Testis (tissue), 3 donors: Measurements from ENCODE around the gene TNFRSF4. TPM values are rescaled to one million over a fixed set of nuclear protein-coding genes. Genes with fewer than 3 reads are reported as not detected.

ENCODE experiments used
- DNase-seq: peaks from one replicate; pipeline ENCODE4 v3.0.0-alpha.2; 2019
- H3K27ac ChIP-seq, 2 donors: fragments of 200-600 bp; sonication (generic); one replicate each; pipeline ENCODE4 v1.5.1; 2019
- H3K27me3 ChIP-seq: fragments of 200-600 bp; sonication (generic); one replicate; pipeline ENCODE4 v1.5.1; 2019
- H3K36me3 ChIP-seq: fragments of 200-600 bp; sonication (generic); one replicate; pipeline ENCODE4 v1.5.1; 2017; ENCODE audit warnings: low read depth; ENCODE audit errors: missing control alignments
- H3K4me1 ChIP-seq: fragments of 200-600 bp; sonication (generic); one replicate; pipeline ENCODE4 v1.5.1; 2019
- H3K4me3 ChIP-seq, 2 donors: fragments of 200-600 bp; sonication (generic); one replicate each; pipeline ENCODE4 v1.5.1; 2017 to 2019
- H3K9me3 ChIP-seq: fragments of 200-600 bp; sonication (generic); one replicate; pipeline ENCODE4 v1.5.1; 2017
- CTCF ChIP-seq, 3 experiments: fragments of 450-650 bp in 2 of 3; fragments of 200-600 bp in 1 of 3; sonication (generic) in 1 of 3; IDR thresholded peaks; one replicate each; pipeline ENCODE4 v1.5.1; 2016 to 2019; ENCODE audit warnings: antibody characterized with exemption in 3 of 3, mild to moderate bottlenecking in 2 of 3, moderate library complexity in 1 of 3
- POLR2A ChIP-seq: fragments of 450-650 bp; IDR thresholded peaks from one replicate; pipeline ENCODE4 v1.6.1; 2017; ENCODE audit warnings: antibody characterized with exemption, mild to moderate bottlenecking, moderate library complexity
- WGBS, 2 donors: methylation state at CpG; one replicate each; pipeline ENCODE4 v1.1.5; 2018; 5-methylcytosine and 5-hydroxymethylcytosine counted together
- intact Hi-C: fragments of 100-400 bp; cut with DNase I; formaldehyde crosslinking; loops from one replicate; pipeline ENCODE4 v1.15.1; 2023; ENCODE audit warnings: low total_unique reads
- microRNA counts, 2 donors: library from miRNA; unstranded; fragments of <30 nt; microRNA quantifications; one replicate each; lab custom pipeline; 2016
- microRNA-seq, 2 donors: library from miRNA; unstranded; fragments of <30 nt; microRNA quantifications; one replicate each; pipeline ENCODE4, GENCODE V29; 2016; ENCODE audit warnings: borderline number of aligned reads in 2 of 2, borderline replicate concordance in 1 of 2
- polyA plus RNA-seq: library from polyadenylated mRNA; stranded (reverse); fragments of 350-450 nt; fragmentation: Illumina TruSeq; extraction: RNeasy Lipid Tissue Mini Kit (QIAGEN cat#74804); gene quantifications from one replicate; pipeline ENCODE4 v1.2.3, GENCODE V29; 2014; ENCODE audit warnings: low read depth, low replicate concordance; ENCODE audit not compliant: insufficient read depth
- small RNA-seq, 2 donors: library from RNA; depleted of rRNA; stranded (forward); fragments of <200 nt; gene quantifications; one replicate each; pipeline ENCODE3, GENCODE V24; 2016
- total RNA-seq, 2 donors: library from RNA; depleted of rRNA; stranded (reverse); fragments of >200 nt; gene quantifications; one replicate each; pipeline ENCODE4 v1.2.3, GENCODE V29; 2016

The TNFRSF4 gene
- total and polyA plus RNA-seq, 3 donors from 2014 or later: 0.80 to 1.4 (median 0.87) TPM

- 67 to 82% methylated on average over 23 to 26 of the region's 26 CpGs for WGBS, 2 donors
- Histone ChIP-seq H3K4me3 (no peak overlapping the region), H3K27ac (no peak overlapping the region)
These were observed 49.6 kb downstream of the TNFRSF4 start for GRCh38 chr1:1164361-1164700.

GRCh38 chr1:1163538-1164070 lies 50.3 kb downstream of the TNFRSF4 start:
- Histone ChIP-seq H3K27ac (no peak overlapping the region), H3K36me3 (no peaks in the 10 kb centered on the region), H3K4me1 (peaks cover 2% of the 10 kb centered on the region), H3K27me3 (no peaks in the 10 kb centered on the region), H3K9me3 (no peaks in the 10 kb centered on the region), H3K4me3 (no peak overlapping the region)
- TF ChIP-seq CTCF (IDR thresholded peaks at IDR 0.05) (no peak), POLR2A (no peak)
- intact Hi-C loops: no loop called here
- DNase-seq: no peak
- WGBS, 2 donors: 92 to 96% methylated on average over 30 to 33 of the region's 33 CpGs

More at GRCh38 chr1:1164361-1164700, 49.6 kb downstream of the TNFRSF4 start:
- DNase-seq: no peak
- Histone ChIP-seq H3K9me3 (no peaks in the 10 kb centered on the region), H3K27me3 (no peaks in the 10 kb centered on the region), H3K36me3 (no peaks in the 10 kb centered on the region), H3K4me1 (no peaks in the 10 kb centered on the region)
- TF ChIP-seq POLR2A (no peak), CTCF (IDR thresholded peaks at IDR 0.05) (no peak)
- intact Hi-C loops: no loop called here

GRCh38 chr1:1162597-1163537 lies 51.1 kb downstream of the TNFRSF4 start:
- no peaks in the 10 kb centered on the region for H3K27me3 ChIP-seq
- peaks cover 8% of the 10 kb centered on the region for H3K4me1 ChIP-seq
- TF ChIP-seq CTCF (IDR thresholded peaks at IDR 0.05): no peak
- TF ChIP-seq POLR2A: no peak
- H3K9me3 ChIP-seq: no peaks in the 10 kb centered on the region
- no peaks in the 10 kb centered on the region for H3K36me3 ChIP-seq
- H3K4me3 ChIP-seq: no peak overlapping the region
- H3K27ac ChIP-seq: no peak overlapping the region
- intact Hi-C loops: no loop called here
- DNase-seq: no peak
- WGBS, 2 donors: 79% methylated on average over 66 of the region's 73 CpGs; no CpG with 5 or more reads in 1 of the 2 donors

- no peaks in the 10 kb centered on the region for H3K27me3 ChIP-seq
- no peak for DNase-seq
- no peak overlapping the region for H3K27ac ChIP-seq
- intact Hi-C loops: no loop called here
- TF ChIP-seq POLR2A (no peak), CTCF (IDR thresholded peaks at IDR 0.05) (no peak)
- peaks cover 8% of the 10 kb centered on the region for H3K4me1 ChIP-seq
- WGBS, 2 donors: 60 to 64% methylated on average over 4 to 17 of the region's 17 CpGs
- H3K4me3 ChIP-seq: no peak overlapping the region
- H3K9me3 ChIP-seq: no peaks in the 10 kb centered on the region
- H3K36me3 ChIP-seq: no peaks in the 10 kb centered on the region
These were observed 52.3 kb downstream of the TNFRSF4 start for GRCh38 chr1:1161683-1162079.

MicroRNA genes within 50 kb of the gene (microRNA counts, 767-probe panel; counts per million panel counts)
- microRNA hsa-miR-200a-3p (lab: Ali Mortazavi, UCI): 0 to 152 counts per million in 2 donors
- microRNA hsa-miR-200b-3p (lab: Ali Mortazavi, UCI): 0 to 152 counts per million in 2 donors
- microRNA hsa-miR-429 (lab: Ali Mortazavi, UCI): 0 to 152 counts per million in 2 donors

Small RNA genes within 50 kb of the gene (microRNA-seq; reads per million reads assigned to microRNA genes)
- 7.0 to 18.0 reads per million in 2 donors for gene MIR200A
- 79.4 to 80.6 reads per million in 2 donors for gene MIR200B
- 4.8 to 4.9 reads per million in 2 donors for gene MIR429

Small RNA genes within 50 kb of the gene (small RNA-seq; reads per million reads assigned to genes)
- gene MIR200A (0.09 reads per million in 2 donors), gene MIR200B (0.47 to 1.6 reads per million in 2 donors), gene MIR429 (0 reads per million in 2 donors)

Other genes starting within 250 kb of the TNFRSF4 start
- gene PLEKHN1, start 247.7 kb downstream of the TNFRSF4 start, total RNA-seq: under 1 TPM; 0.47 to 0.56 TPM
- 0.21 TPM for gene PLEKHN1, start 247.7 kb downstream of the TNFRSF4 start, polyA plus RNA-seq
- gene PERM1, start 232.1 kb downstream of the TNFRSF4 start, total RNA-seq: 1 to 10 TPM; 3.2 to 4.9 TPM
- gene PERM1, start 232.1 kb downstream of the TNFRSF4 start, polyA plus RNA-seq: 0.65 TPM
- 10 to 100 TPM; 26.4 to 27.5 TPM for gene HES4, start 214.1 kb downstream of the TNFRSF4 start, total RNA-seq
- gene HES4, start 214.1 kb downstream of the TNFRSF4 start, polyA plus RNA-seq: 2.3 TPM
- 10 to 100 TPM; 22.8 to 24.0 TPM for gene ISG15, start 200.7 kb downstream of the TNFRSF4 start, total RNA-seq
- 16.6 TPM for gene ISG15, start 200.7 kb downstream of the TNFRSF4 start, polyA plus RNA-seq
- gene AGRN, start 194.0 kb downstream of the TNFRSF4 start, total RNA-seq: 100 to 1,000 TPM in 1 of 2 donors, 10 to 100 TPM in 1; 99.4 to 108 TPM
- 48.9 TPM for gene AGRN, start 194.0 kb downstream of the TNFRSF4 start, polyA plus RNA-seq
- gene RNF223, start 139.8 kb downstream of the TNFRSF4 start, total RNA-seq: under 1 TPM; 0.19 to 0.31 TPM
- not detected for gene RNF223, start 139.8 kb downstream of the TNFRSF4 start, polyA plus RNA-seq
- gene C1orf159, start 98.1 kb downstream of the TNFRSF4 start, total RNA-seq: 10 to 100 TPM; 50.7 to 68.3 TPM
- gene C1orf159, start 98.1 kb downstream of the TNFRSF4 start, polyA plus RNA-seq: 40.7 TPM
- gene TTLL10, start 40.3 kb downstream of the TNFRSF4 start, total RNA-seq: 10 to 100 TPM; 20.4 to 58.0 TPM
- gene TTLL10, start 40.3 kb downstream of the TNFRSF4 start, polyA plus RNA-seq: 44.9 TPM
- gene TNFRSF18, start 7.6 kb downstream of the TNFRSF4 start, total RNA-seq: not detected
- gene TNFRSF18, start 7.6 kb downstream of the TNFRSF4 start, polyA plus RNA-seq: 0.67 TPM
- gene SDF4, start 17.8 kb upstream of the TNFRSF4 start, total RNA-seq: 100 to 1,000 TPM; 146 to 158 TPM
- 167 TPM for gene SDF4, start 17.8 kb upstream of the TNFRSF4 start, polyA plus RNA-seq
- gene B3GALT6, start 18.1 kb upstream of the TNFRSF4 start, total RNA-seq: 10 to 100 TPM; 26.1 to 37.3 TPM
- gene B3GALT6, start 18.1 kb upstream of the TNFRSF4 start, polyA plus RNA-seq: 8.5 TPM
- 1 to 10 TPM; 4.7 to 7.7 TPM for gene C1QTNF12, start 32.6 kb upstream of the TNFRSF4 start, total RNA-seq
- 2.7 TPM for gene C1QTNF12, start 32.6 kb upstream of the TNFRSF4 start, polyA plus RNA-seq
- gene UBE2J2, start 59.7 kb upstream of the TNFRSF4 start, total RNA-seq: 100 to 1,000 TPM; 133 to 139 TPM
- 203 TPM for gene UBE2J2, start 59.7 kb upstream of the TNFRSF4 start, polyA plus RNA-seq
- 10 to 100 TPM; 49.9 to 58.7 TPM for gene SCNN1D, start 66.3 kb upstream of the TNFRSF4 start, total RNA-seq
- 21.0 TPM for gene SCNN1D, start 66.3 kb upstream of the TNFRSF4 start, polyA plus RNA-seq
- 10 to 100 TPM; 53.0 to 62.7 TPM for gene ACAP3, start 93.8 kb upstream of the TNFRSF4 start, total RNA-seq
- gene ACAP3, start 93.8 kb upstream of the TNFRSF4 start, polyA plus RNA-seq: 16.8 TPM
- gene PUSL1, start 94.4 kb upstream of the TNFRSF4 start, total RNA-seq: 10 to 100 TPM; 35.4 to 39.0 TPM
- gene PUSL1, start 94.4 kb upstream of the TNFRSF4 start, polyA plus RNA-seq: 12.4 TPM
- 100 to 1,000 TPM; 220 to 232 TPM for gene INTS11, start 110.5 kb upstream of the TNFRSF4 start, total RNA-seq
- 213 TPM for gene INTS11, start 110.5 kb upstream of the TNFRSF4 start, polyA plus RNA-seq
- gene CPTP, start 110.6 kb upstream of the TNFRSF4 start, total RNA-seq: 10 to 100 TPM; 64.4 to 82.3 TPM
- 129 TPM for gene CPTP, start 110.6 kb upstream of the TNFRSF4 start, polyA plus RNA-seq
- gene TAS1R3, start 117.1 kb upstream of the TNFRSF4 start, total RNA-seq: 1 to 10 TPM; 1.5 TPM
- gene TAS1R3, start 117.1 kb upstream of the TNFRSF4 start, polyA plus RNA-seq: 0.66 TPM
- 100 to 1,000 TPM; 169 to 183 TPM for gene DVL1, start 135.3 kb upstream of the TNFRSF4 start, total RNA-seq
- gene DVL1, start 135.3 kb upstream of the TNFRSF4 start, polyA plus RNA-seq: 65.8 TPM
- 100 to 1,000 TPM in 1 of 2 donors, 10 to 100 TPM in 1; 60.2 to 102 TPM for gene MXRA8, start 144.4 kb upstream of the TNFRSF4 start, total RNA-seq
- 63.3 TPM for gene MXRA8, start 144.4 kb upstream of the TNFRSF4 start, polyA plus RNA-seq
- 100 to 1,000 TPM; 224 to 328 TPM for gene AURKAIP1, start 161.1 kb upstream of the TNFRSF4 start, total RNA-seq
- gene AURKAIP1, start 161.1 kb upstream of the TNFRSF4 start, polyA plus RNA-seq: 313 TPM
- 100 to 1,000 TPM; 204 to 209 TPM for gene CCNL2, start 185.2 kb upstream of the TNFRSF4 start, total RNA-seq
- 90.9 TPM for gene CCNL2, start 185.2 kb upstream of the TNFRSF4 start, polyA plus RNA-seq
- 100 to 1,000 TPM; 104 to 123 TPM for gene MRPL20, start 193.1 kb upstream of the TNFRSF4 start, total RNA-seq
- gene MRPL20, start 193.1 kb upstream of the TNFRSF4 start, polyA plus RNA-seq: 110 TPM
- gene ANKRD65, start 207.1 kb upstream of the TNFRSF4 start, total RNA-seq: 10 to 100 TPM; 10.4 to 14.7 TPM
- gene ANKRD65, start 207.1 kb upstream of the TNFRSF4 start, polyA plus RNA-seq: 10.0 TPM
- gene VWA1, start 221.5 kb upstream of the TNFRSF4 start, total RNA-seq: 10 to 100 TPM; 64.0 to 90.6 TPM
- 46.6 TPM for gene VWA1, start 221.5 kb upstream of the TNFRSF4 start, polyA plus RNA-seq
- gene ATAD3C, start 235.5 kb upstream of the TNFRSF4 start, total RNA-seq: 1 to 10 TPM; 1.3 to 3.0 TPM
- gene ATAD3C, start 235.5 kb upstream of the TNFRSF4 start, polyA plus RNA-seq: 1.5 TPM